Measurements from ENCODE around the gene TMEM243. TPM values are rescaled to one million over a fixed set of nuclear protein-coding genes. Genes with fewer than 3 reads are reported as not detected.
"Not testable (repeated sequence)": the region's sequence is repeated elsewhere in the genome, so short reads cannot be mapped to it uniquely, and the experiment has no call there.

The TMEM243 gene
- total RNA-seq, 1 experiment from 2014 or later, result 23.5 TPM

GRCh38 chr7:87253589-87254087 is 34.1 kb upstream of the TMEM243 start:
- Histone ChIP-seq H3K23ac (ENCODE audit: insufficient read length, low read depth, low read length) (no peak overlapping the region), H3K4me1 (ENCODE audit: insufficient read depth, low read length) (no peaks in the 10 kb centered on the region), H3K9me3 (ENCODE audit: control insufficient read depth, low read depth, low read length) (no peaks in the 10 kb centered on the region), H2BK12ac (ENCODE audit: insufficient read length, low read depth, low read length) (no peak overlapping the region), H3K23me2 (ENCODE audit: insufficient read length, low read depth, low read length, poor library complexity, severe bottlenecking) (no peaks in the 10 kb centered on the region), H4K8ac (replicated peaks; ENCODE audit: insufficient read length, low read depth, low read length) (no peak overlapping the region), H3K18ac (ENCODE audit: insufficient read length, low read depth, low read length) (no peak overlapping the region), H2BK20ac (ENCODE audit: low read depth, low read length, poor library complexity, severe bottlenecking) (no peak overlapping the region), H3K27me3 (ENCODE audit: insufficient read depth, low read length) (no peaks in the 10 kb centered on the region), H2BK120ac (ENCODE audit: low read depth, low read length, poor library complexity, severe bottlenecking) (no peak overlapping the region), H3K4me2 (ENCODE audit: insufficient read depth, insufficient read length, low read length) (no peak overlapping the region), H2BK5ac (ENCODE audit: insufficient read length, low read length) (no peak overlapping the region), H3K79me2 (ENCODE audit: insufficient read depth, low read length) (no peaks in the 10 kb centered on the region), H3K79me1 (ENCODE audit: insufficient read depth, low read depth, low read length, poor library complexity, severe bottlenecking) (no peaks in the 10 kb centered on the region), H3K27ac (ENCODE audit: insufficient read length, low read depth, low read length) (no peak overlapping the region), H3K14ac (ENCODE audit: insufficient read depth, low read length) (no peak overlapping the region), H3T11ph (ENCODE audit: low read length) (no peak overlapping the region), H3K9ac (ENCODE audit: extremely low read depth, insufficient read length, low read length) (no peak overlapping the region), H2BK15ac (ENCODE audit: low read depth, low read length) (no peak overlapping the region), H4K91ac (ENCODE audit: insufficient read length, low read depth, low read length) (no peak overlapping the region), H3K56ac (ENCODE audit: insufficient read length, low read depth, low read length) (no peak overlapping the region), H2AFZ (ENCODE audit: low read length) (no peak overlapping the region), H3K4ac (ENCODE audit: low read depth, low read length) (no peak overlapping the region), H2AK5ac (ENCODE audit: insufficient read length, low read length) (no peak overlapping the region), H4K20me1 (ENCODE audit: control insufficient read depth, insufficient read depth, insufficient read length) (no peaks in the 10 kb centered on the region), H4K5ac (ENCODE audit: insufficient read length, low read depth, low read length) (no peak overlapping the region)
- Mint-ChIP-seq H3K27me3 (ENCODE audit: low read depth) (no peaks in the 10 kb centered on the region; the same call in none of the 2 replicates), H3K9me3 (peaks cover 0 to 4% of the 10 kb centered on the region in 2 experiments; a peak in 2 of 5 replicates), H3K27ac (no peak overlapping the region), H3K4me1 (no peaks in the 10 kb centered on the region), H3K36me3 (ENCODE audit: insufficient read depth in 1 of 3, low read depth in 3 of 3) (no peaks in the 10 kb centered on the region), H3K4me3 (no peak overlapping the region)
- no CpG with 5 or more reads among the region's 3 CpGs for WGBS (ENCODE audit: extremely low coverage, insufficient read length, low lambda C conversion rate)
- no peak for TF ChIP-seq CTCF (conservative IDR thresholded peaks at IDR 0.05)
- no peak for DNase-seq

- not testable (repeated sequence) for H3K4me2 ChIP-seq (ENCODE audit: insufficient read depth, insufficient read length, low read length); H4K5ac ChIP-seq (ENCODE audit: insufficient read length, low read depth, low read length); H3K9me3 ChIP-seq (ENCODE audit: control insufficient read depth, low read depth, low read length); H3K56ac ChIP-seq (ENCODE audit: insufficient read length, low read depth, low read length); H3K18ac ChIP-seq (ENCODE audit: insufficient read length, low read depth, low read length); H4K20me1 ChIP-seq (ENCODE audit: control insufficient read depth, insufficient read depth, insufficient read length); H2BK20ac ChIP-seq (ENCODE audit: low read depth, low read length, poor library complexity, severe bottlenecking); H2BK120ac ChIP-seq (ENCODE audit: low read depth, low read length, poor library complexity, severe bottlenecking); H3K23ac ChIP-seq (ENCODE audit: insufficient read length, low read depth, low read length); H3K79me2 ChIP-seq (ENCODE audit: insufficient read depth, low read length); H3K27me3 ChIP-seq (ENCODE audit: insufficient read depth, low read length); H3K23me2 ChIP-seq (ENCODE audit: insufficient read length, low read depth, low read length, poor library complexity, severe bottlenecking); H3K4me1 ChIP-seq (ENCODE audit: insufficient read depth, low read length); H3K14ac ChIP-seq (ENCODE audit: insufficient read depth, low read length); H4K8ac ChIP-seq (replicated peaks; ENCODE audit: insufficient read length, low read depth, low read length); H3K4me3 Mint-ChIP-seq; H2AK5ac ChIP-seq (ENCODE audit: insufficient read length, low read length); H3K4me1 Mint-ChIP-seq; H3K27ac ChIP-seq (ENCODE audit: insufficient read length, low read depth, low read length); H2BK12ac ChIP-seq (ENCODE audit: insufficient read length, low read depth, low read length); H3K27ac Mint-ChIP-seq; H3T11ph ChIP-seq (ENCODE audit: low read length); H3K79me1 ChIP-seq (ENCODE audit: insufficient read depth, low read depth, low read length, poor library complexity, severe bottlenecking); H2AFZ ChIP-seq (ENCODE audit: low read length); H3K27me3 Mint-ChIP-seq (ENCODE audit: low read depth); H2BK5ac ChIP-seq (ENCODE audit: insufficient read length, low read length); H4K91ac ChIP-seq (ENCODE audit: insufficient read length, low read depth, low read length); H2BK15ac ChIP-seq (ENCODE audit: low read depth, low read length); H3K4ac ChIP-seq (ENCODE audit: low read depth, low read length); DNase-seq; H3K9ac ChIP-seq (ENCODE audit: extremely low read depth, insufficient read length, low read length)
- peaks cover 26 to 35% of the 10 kb centered on the region in 2 experiments for H3K9me3 Mint-ChIP-seq
- WGBS (ENCODE audit: extremely low coverage, insufficient read length, low lambda C conversion rate), result no CpG with 5 or more reads among the region's 5 CpGs
- H3K36me3 Mint-ChIP-seq (ENCODE audit: insufficient read depth in 1 of 3, low read depth in 3 of 3), result peaks cover 8 to 25% (median 19%) of the 10 kb centered on the region in 3 experiments
These were observed 26.1 kb upstream of the TMEM243 start for GRCh38 chr7:87245671-87246070.
